Skeletal muscle satellite cell (primary cell): ENCODE results near the gene HPX. TPM values are rescaled to one million over a fixed set of nuclear protein-coding genes. Genes with fewer than 3 reads are reported as not detected.

Source experiments
- H3K27me3 ChIP-seq: 2 replicates; pipeline ENCODE4 v1.7.0; 2013; ENCODE audit warnings: low read length; ENCODE audit not compliant: control insufficient read depth, insufficient read depth
- H3K36me3 ChIP-seq: 2 replicates; pipeline ENCODE4 v1.7.0; 2013; ENCODE audit warnings: mild to moderate bottlenecking, control low read depth, low read length; ENCODE audit not compliant: insufficient read depth
- H3K4me1 ChIP-seq: 2 replicates; pipeline ENCODE4 v1.7.0; 2013; ENCODE audit warnings: low read length; ENCODE audit not compliant: control insufficient read depth, insufficient read depth
- H3K4me2 ChIP-seq: 2 replicates; pipeline ENCODE4 v1.7.0; 2013; ENCODE audit warnings: mild to moderate bottlenecking, low read length
- H3K4me3 ChIP-seq: 2 replicates; pipeline ENCODE4 v1.7.0; 2013; ENCODE audit warnings: low read length
- H3K9ac ChIP-seq: 2 replicates; pipeline ENCODE4 v1.7.0; 2013; ENCODE audit warnings: mild to moderate bottlenecking, low read depth, low read length, moderate library complexity
- H3K9me3 ChIP-seq: replicated peaks from 2 replicates; pipeline ENCODE4 v1.7.0; 2013; ENCODE audit warnings: mild to moderate bottlenecking, control low read depth, low read length
- total RNA-seq: library from RNA; depleted of rRNA; stranded (reverse); fragments of >200 nt; gene quantifications from 2 replicates; pipeline ENCODE4 v1.2.3, GENCODE V29; 2012; rRNA removed

The HPX gene
- total RNA-seq, result 2.2 TPM in 1 of 2 replicates, not detected in the other

- Histone ChIP-seq H3K9me3 (no peaks in the 10 kb centered on the region), H3K4me1 (no peaks in the 10 kb centered on the region), H3K4me2 (no peak within 1 kb of the TSS), H3K27me3 (no peaks in the 10 kb centered on the region), H3K9ac (no peak within 1 kb of the TSS), H3K36me3 (no peaks in the 10 kb centered on the region), H3K4me3 (no peak within 1 kb of the TSS)
These were observed at the start of gene HPX for GRCh38 chr11:6440906-6441358. HPX (minus strand) TSS chr11:6440987; CDS start chr11:6440963, 24 bp downstream.

- Histone ChIP-seq H3K36me3 (peaks cover 19% of the 10 kb centered on the region), H3K4me1 (no peaks in the 10 kb centered on the region), H3K27me3 (no peaks in the 10 kb centered on the region), H3K9me3 (no peaks in the 10 kb centered on the region), H3K4me3 (no peak overlapping the region), H3K4me2 (no peak overlapping the region), H3K9ac (no peak overlapping the region)
These were observed 48.5 kb upstream of the HPX start for GRCh38 chr11:6489306-6489705.

GRCh38 chr11:6488821-6489220 is 48.0 kb upstream of the HPX start:
- Histone ChIP-seq H3K4me2 (no peak overlapping the region), H3K4me3 (no peak overlapping the region), H3K36me3 (peaks cover 19% of the 10 kb centered on the region), H3K27me3 (no peaks in the 10 kb centered on the region), H3K4me1 (no peaks in the 10 kb centered on the region), H3K9me3 (no peaks in the 10 kb centered on the region), H3K9ac (no peak overlapping the region)

- Histone ChIP-seq H3K4me1 (no peaks in the 10 kb centered on the region), H3K9ac (no peak overlapping the region), H3K36me3 (peaks cover 23% of the 10 kb centered on the region), H3K4me3 (no peak overlapping the region), H3K9me3 (no peaks in the 10 kb centered on the region), H3K27me3 (no peaks in the 10 kb centered on the region), H3K4me2 (no peak overlapping the region)
These were observed 47.6 kb upstream of the HPX start for GRCh38 chr11:6488342-6488741.

- Histone ChIP-seq H3K9ac (no peak overlapping the region), H3K4me1 (peaks cover 12% of the 10 kb centered on the region), H3K36me3 (peaks cover 31% of the 10 kb centered on the region), H3K9me3 (no peaks in the 10 kb centered on the region), H3K27me3 (no peaks in the 10 kb centered on the region), H3K4me3 (no peak overlapping the region), H3K4me2 (no peak overlapping the region)
These were observed 46.2 kb upstream of the HPX start for GRCh38 chr11:6486938-6487337.

- Histone ChIP-seq H3K4me1 (peaks cover 12% of the 10 kb centered on the region), H3K9ac (no peak overlapping the region), H3K9me3 (no peaks in the 10 kb centered on the region), H3K4me2 (no peak overlapping the region), H3K36me3 (peaks cover 31% of the 10 kb centered on the region), H3K4me3 (no peak overlapping the region), H3K27me3 (no peaks in the 10 kb centered on the region)
These were observed 45.5 kb upstream of the HPX start for GRCh38 chr11:6486256-6486655.

GRCh38 chr11:6485661-6486060 is 44.9 kb upstream of the HPX start:
- peaks cover 31% of the 10 kb centered on the region for H3K36me3 ChIP-seq
- H3K4me3 ChIP-seq, result no peak overlapping the region
- H3K27me3 ChIP-seq, result no peaks in the 10 kb centered on the region
- H3K4me2 ChIP-seq, result no peak overlapping the region
- H3K9me3 ChIP-seq, result no peaks in the 10 kb centered on the region
- H3K4me1 ChIP-seq, result peaks cover 12% of the 10 kb centered on the region
- H3K9ac ChIP-seq, result no peak overlapping the region

GRCh38 chr11:6483015-6483414 is 42.2 kb upstream of the HPX start:
- Histone ChIP-seq H3K4me2 (peak overlapping the region; percentile 98), H3K9me3 (no peaks in the 10 kb centered on the region), H3K4me1 (peaks cover 22% of the 10 kb centered on the region), H3K4me3 (no peak overlapping the region), H3K9ac (peak overlapping the region; percentile 98), H3K27me3 (no peaks in the 10 kb centered on the region), H3K36me3 (peaks cover 47% of the 10 kb centered on the region)

GRCh38 chr11:6482441-6482840 is 41.7 kb upstream of the HPX start:
- Histone ChIP-seq H3K9ac (peak overlapping the region; percentile 98), H3K27me3 (no peaks in the 10 kb centered on the region), H3K4me1 (peaks cover 22% of the 10 kb centered on the region), H3K4me3 (peak overlapping the region; percentile 88), H3K36me3 (peaks cover 53% of the 10 kb centered on the region), H3K9me3 (no peaks in the 10 kb centered on the region), H3K4me2 (peak overlapping the region; percentile 98)

GRCh38 chr11:6481924-6482275 is 41.1 kb upstream of the HPX start:
- Histone ChIP-seq H3K9me3 (no peaks in the 10 kb centered on the region), H3K9ac (peak overlapping the region; percentile 98), H3K4me3 (peak overlapping the region; percentile 88), H3K4me2 (peak overlapping the region; percentile 98), H3K27me3 (no peaks in the 10 kb centered on the region), H3K4me1 (peaks cover 22% of the 10 kb centered on the region), H3K36me3 (peaks cover 57% of the 10 kb centered on the region)

GRCh38 chr11:6481012-6481923 is 40.5 kb upstream of the HPX start, which contains the start of the genes ARFIP2 and TIMM10B:
ARFIP2 (minus strand) TSS chr11:6481331; CDS start chr11:6480421, 910 bp downstream.
TIMM10B (plus strand) TSS chr11:6481501; CDS start chr11:6481517, 16 bp downstream.
- H3K36me3 ChIP-seq, result peaks cover 62% of the 10 kb centered on the region
- peak within 1 kb of the TSS; percentile 88 for H3K4me3 ChIP-seq
- H3K9me3 ChIP-seq, result no peaks in the 10 kb centered on the region
- H3K27me3 ChIP-seq, result no peaks in the 10 kb centered on the region
- peaks cover 22% of the 10 kb centered on the region for H3K4me1 ChIP-seq
- H3K9ac ChIP-seq, result peak within 1 kb of the TSS; percentile 98
- H3K4me2 ChIP-seq, result peak within 1 kb of the TSS; percentile 98
